ENCODE data around the gene KYAT1. TPM values are rescaled to one million over a fixed set of nuclear protein-coding genes. Genes with fewer than 3 reads are reported as not detected.

KYAT1 gene
- total RNA-seq, 1 experiment from 2014 or later: 8.4 TPM

GRCh38 chr9:128785427-128785826 is 96.3 kb downstream of the KYAT1 start:
- Histone ChIP-seq H3K27me3 (no peaks in the 10 kb centered on the region), H3K27ac (no peak overlapping the region), H3K9me3 (replicated peaks) (peaks cover 11% of the 10 kb centered on the region), H3K36me3 (peaks cover 5% of the 10 kb centered on the region), H3K4me1 (peaks cover 12% of the 10 kb centered on the region), H3K4me3 (no peak overlapping the region)
- DNase-seq: no peak

Other genes with a start within 250 kb of the KYAT1 start
- gene DYNC2I2, start 225.1 kb downstream of the KYAT1 start, total RNA-seq (2014; rRNA removed; shearing (Covaris generic)): 58.3 and 61.5 TPM in 2 replicates
- gene SET, start 192.7 kb downstream of the KYAT1 start, total RNA-seq (2014; rRNA removed; shearing (Covaris generic)): 1,089 and 1,149 TPM in 2 replicates
- 15.8 and 20.2 TPM in 2 replicates for gene PKN3, start 179.4 kb downstream of the KYAT1 start, total RNA-seq (2014; rRNA removed; shearing (Covaris generic))
- 35.0 and 37.4 TPM in 2 replicates for gene ZDHHC12, start 157.8 kb downstream of the KYAT1 start, total RNA-seq (2014; rRNA removed; shearing (Covaris generic))
- 18.8 and 19.9 TPM in 2 replicates for gene ZER1, start 110.0 kb downstream of the KYAT1 start, total RNA-seq (2014; rRNA removed; shearing (Covaris generic))
- gene TBC1D13, start 94.7 kb downstream of the KYAT1 start, total RNA-seq (2014; rRNA removed; shearing (Covaris generic)): 21.0 and 21.3 TPM in 2 replicates
- 14.8 and 21.2 TPM in 2 replicates for gene ENDOG, start 63.5 kb downstream of the KYAT1 start, total RNA-seq (2014; rRNA removed; shearing (Covaris generic))
- gene SPOUT1, start 52.2 kb downstream of the KYAT1 start, total RNA-seq (2014; rRNA removed; shearing (Covaris generic)): 38.3 and 38.5 TPM in 2 replicates
- 50.8 and 54.2 TPM in 2 replicates for gene LRRC8A, start 183 bp upstream of the KYAT1 start, total RNA-seq (2014; rRNA removed; shearing (Covaris generic))
- gene PHYHD1, start 39.0 kb upstream of the KYAT1 start, total RNA-seq (2014; rRNA removed; shearing (Covaris generic)): 20.7 and 23.2 TPM in 2 replicates
- 21.9 and 24.9 TPM in 2 replicates for gene DOLK, start 65.7 kb upstream of the KYAT1 start, total RNA-seq (2014; rRNA removed; shearing (Covaris generic))
- gene NUP188, start 65.7 kb upstream of the KYAT1 start, total RNA-seq (2014; rRNA removed; shearing (Covaris generic)): 132 and 136 TPM in 2 replicates
- gene SH3GLB2, start 146.4 kb upstream of the KYAT1 start, total RNA-seq (2014; rRNA removed; shearing (Covaris generic)): 21.1 and 26.7 TPM in 2 replicates
- 28.9 and 32.5 TPM in 2 replicates for gene MIGA2, start 154.7 kb upstream of the KYAT1 start, total RNA-seq (2014; rRNA removed; shearing (Covaris generic))
- gene DOLPP1, start 199.2 kb upstream of the KYAT1 start, total RNA-seq (2014; rRNA removed; shearing (Covaris generic)): 39.0 and 42.7 TPM in 2 replicates
- 13.9 and 15.2 TPM in 2 replicates for gene CRAT, start 228.8 kb upstream of the KYAT1 start, total RNA-seq (2014; rRNA removed; shearing (Covaris generic))
- gene PTPA, start 229.5 kb upstream of the KYAT1 start, total RNA-seq (2014; rRNA removed; shearing (Covaris generic)): 79.7 and 81.8 TPM in 2 replicates